ENCODE measurements around the gene YTHDF2. TPM values are rescaled to one million over a fixed set of nuclear protein-coding genes. Genes with fewer than 3 reads are reported as not detected.

YTHDF2 gene
- total and polyA plus RNA-seq, 9 of the 15 experiments (the other 6 are each of a cell fraction or from before 2014, with no cell fraction given) = 41.0 to 111 (median 83.3) TPM

- TF ChIP-seq PATZ1 (CRISPR knock-in tag; IDR thresholded peaks at IDR 0.05; ENCODE audit: borderline replicate concordance) = no peak
- TF ChIP-seq TFAP4 (CRISPR knock-in tag; IDR thresholded peaks at IDR 0.05; ENCODE audit: borderline replicate concordance) = peak; percentile 97
- TF ChIP-seq PCBP1 (IDR thresholded peaks at IDR 0.05; ENCODE audit: low read depth, low read length, poor library complexity, severe bottlenecking) = peak; percentile 97
- peak; percentile 98 for TF ChIP-seq CXXC5 (CRISPR knock-in tag; IDR thresholded peaks at IDR 0.05)
- peak; percentile 69 for TF ChIP-seq BRD9 (IDR thresholded peaks at IDR 0.05; ENCODE audit: low read depth, partially characterized antibody)
- peak; percentile 15 for TF ChIP-seq ASH1L (IDR thresholded peaks at IDR 0.05; ENCODE audit: borderline replicate concordance, low read depth, partially characterized antibody)
- TF ChIP-seq JUND (IDR thresholded peaks at IDR 0.05; ENCODE audit: borderline replicate concordance, low read depth, low read length) = peak; percentile 73
- peak; percentile 22; the same call in 1 of the 3 replicates for TF ChIP-seq JUND (tag; IDR thresholded peaks at IDR 0.05; ENCODE audit: borderline replicate concordance, low read depth, low read length)
- TF ChIP-seq POLR2AphosphoS5 (IDR thresholded peaks at IDR 0.05; ENCODE audit: control insufficient read depth, insufficient read depth, low read depth, low read length) = 0 out of 2 replicates have a peak, but pooled peaks have one; percentile 44
- peak; percentile 51; the same call in 1 of the 2 replicates for TF ChIP-seq RAD51 (IDR thresholded peaks at IDR 0.05; ENCODE audit: borderline replicate concordance, low read depth)
- peak; percentile 34 for TF ChIP-seq KLF16 (IDR thresholded peaks at IDR 0.05)
- TF ChIP-seq BMI1 (IDR thresholded peaks at IDR 0.05; ENCODE audit: low read length) = 0 out of 2 replicates have a peak, but pooled peaks have one; percentile 9
- no peak for TF ChIP-seq ZNF324 (CRISPR knock-in tag; IDR thresholded peaks at IDR 0.05)
- TF ChIP-seq EP300 (IDR thresholded peaks at IDR 0.05; ENCODE audit: low read length) = peak; percentile 42; the same call in 1 of the 2 replicates
- TF ChIP-seq RCOR1 (IDR thresholded peaks at IDR 0.05; ENCODE audit: borderline replicate concordance in 1 of 2, low read depth in 2 of 2, low read length in 2 of 2) = peak in 1 of 2 experiments; percentile 44; a peak in 1 of 4 replicates
- peak; percentile 71; the same call in 1 of the 2 replicates for TF ChIP-seq PHB (CRISPR knock-in tag; IDR thresholded peaks at IDR 0.05)
- peak; percentile 50 for TF ChIP-seq DACH1 (IDR thresholded peaks at IDR 0.05; ENCODE audit: partially characterized antibody)
- peak; percentile 71 to 81 for TF ChIP-seq E2F6 (IDR thresholded peaks at IDR 0.05; ENCODE audit: borderline replicate concordance in 1 of 2, extremely low read depth in 1 of 2, insufficient read depth in 1 of 2, insufficient read length in 1 of 2, low read depth in 1 of 2, low read length in 1 of 2, poor library complexity in 1 of 2, severe bottlenecking in 1 of 2)
- TF ChIP-seq COPS2 (conservative IDR thresholded peaks at IDR 0.05) = no peak
- 0 out of 2 replicates have a peak, but pooled peaks have one; percentile 22 for TF ChIP-seq ZHX1 (conservative IDR thresholded peaks at IDR 0.05; ENCODE audit: low read length)
Measured at GRCh38 chr1:28736450-28737306, at the start of gene YTHDF2 (continued).
